HepG2 (cell line): ENCODE results near the gene BRCA1. TPM values are rescaled to one million over a fixed set of nuclear protein-coding genes. Genes with fewer than 3 reads are reported as not detected.

Source experiments
- ATAC-seq: fragments of 200-7000 bp; cut with Tn5 transposase; 3 replicates; pipeline ENCODE4 v1.9.1; 2020; ENCODE audit warnings: mild to moderate bottlenecking, moderate library complexity
- BruUV-seq: library from RNA; stranded (reverse); fragments of 400-500 nt; replicated peaks from 2 replicates; lab custom pipeline; 2021; lab: Mats Ljungman, UMichigan
- CTCF ChIA-PET: fragments of 300-600 bp; formaldehyde crosslinking; extraction: SDS; loops from one replicate; lab custom pipeline; 2021; ENCODE audit warnings: low total read pairs, inconsistent platforms, low intra/inter-chr PET ratio; lab: Yijun Ruan, JAX
- POLR2A ChIA-PET: fragments of 350-600 bp; sonication (Branson Sonifier 250); formaldehyde crosslinking; loops from one replicate; lab custom pipeline; 2020; ENCODE audit warnings: antibody characterized with exemption, inconsistent platforms; lab: Yijun Ruan, JAX
- DNase-seq: peaks from one replicate; pipeline ENCODE4 v3.0.0-alpha.2; 2015; ENCODE audit warnings: low spot score
- FAIRE-seq: peaks from 3 replicates; lab custom pipeline; 2011; peaks lifted over from hg19 to GRCh38; lab: Jason Lieb, UNC
- H2AFZ ChIP-seq: one replicate; pipeline ENCODE4 v1.6.1; 2011; ENCODE audit warnings: low read length, inconsistent platforms
- H3K27ac ChIP-seq: fragments of 300-600 bp; 3 replicates; pipeline ENCODE4 v1.8.0; 2011; ENCODE audit warnings: mixed run types, mild to moderate bottlenecking, mixed read lengths, low read length, inconsistent platforms; ENCODE audit not compliant: insufficient read depth; ENCODE audit errors: extremely low read length
- H3K27me3 ChIP-seq, 2 experiments: fragments of 200-600 bp in 1 of 2; 2 replicates in 1 of 2; 3 replicates in 1 of 2; pipeline versions ENCODE4 v1.6.0 to v1.8.0; 2011; ENCODE audit warnings: low read length in 2 of 2, mild to moderate bottlenecking in 2 of 2, moderate library complexity in 2 of 2, inconsistent platforms in 1 of 2; ENCODE audit not compliant: insufficient read depth in 2 of 2, control insufficient read depth in 1 of 2
- H3K36me3 ChIP-seq, 2 experiments: fragments of 200-600 bp in 1 of 2; replicated peaks in 1 of 2; 2 replicates in 1 of 2; 3 replicates in 1 of 2; pipeline versions ENCODE4 v1.5.1 to v1.8.0; 2011; ENCODE audit warnings: low read length in 2 of 2, inconsistent platforms in 1 of 2; ENCODE audit not compliant: insufficient read depth in 2 of 2, control insufficient read depth in 1 of 2
- H3K4me1 ChIP-seq: 2 replicates; pipeline ENCODE4 v1.5.1; 2012; ENCODE audit warnings: low read length, inconsistent platforms; ENCODE audit not compliant: insufficient read depth
- H3K4me2 ChIP-seq: 2 replicates; pipeline ENCODE4 v1.6.0; 2011; ENCODE audit warnings: low read depth, low read length, inconsistent platforms
- H3K4me3 ChIP-seq, 3 experiments: fragments of 200-600 bp in 1 of 3; sonication (generic), shearing (Covaris generic) in 1 of 3; replicated peaks in 1 of 3; 2 replicates each; pipeline ENCODE4 v1.5.1; 2011 to 2016; ENCODE audit warnings: low read length in 3 of 3, inconsistent platforms in 2 of 3, low read depth in 2 of 3, mild to moderate bottlenecking in 2 of 3, control low read depth in 1 of 3, mixed read lengths in 1 of 3; ENCODE audit not compliant: insufficient read depth in 1 of 3
- H3K79me2 ChIP-seq: one replicate; pipeline ENCODE4 v1.6.1; 2011; ENCODE audit warnings: low read length, inconsistent platforms; ENCODE audit not compliant: insufficient read depth
- H3K9ac ChIP-seq: 2 replicates; pipeline ENCODE4 v1.6.0; 2011; ENCODE audit warnings: mild to moderate bottlenecking, low read depth, low read length, inconsistent platforms; ENCODE audit not compliant: insufficient read depth
- H3K9me3 ChIP-seq: 2 replicates; pipeline ENCODE4 v1.5.1; 2012; ENCODE audit warnings: mild to moderate bottlenecking, low read length
- H4K20me1 ChIP-seq: 2 replicates; pipeline ENCODE4 v1.6.0; 2011; ENCODE audit warnings: inconsistent platforms, mild to moderate bottlenecking, low read length, moderate library complexity; ENCODE audit not compliant: insufficient read depth
- AGO1 ChIP-seq: fragments of 200-400 bp; formaldehyde crosslinking; IDR thresholded peaks from 2 replicates; pipeline ENCODE4 v1.6.1; 2017; ENCODE audit warnings: mild to moderate bottlenecking, low read depth, low read length, moderate library complexity; ENCODE audit not compliant: poor library complexity, severe bottlenecking
- GMEB2 ChIP-seq: IDR thresholded peaks from 2 replicates; pipeline ENCODE4 v1.6.1; 2016; ENCODE audit warnings: missing biosample characterization, missing genetic modification reagents, low read depth
- TFDP2 ChIP-seq: sonication (generic); formaldehyde crosslinking; IDR thresholded peaks from 2 replicates; pipeline ENCODE4 v1.4.0; 2020; ENCODE audit warnings: missing genetic modification reagents
- WGBS: methylation state at CpG from one replicate; pipeline ENCODE4 v1.1.6; 2017; ENCODE audit warnings: low lambda C conversion rate; 5-methylcytosine and 5-hydroxymethylcytosine counted together
- in situ Hi-C: cut with HindIII; loops from 2 replicates; pipeline ENCODE4 v1.10.0; 2017; ENCODE audit warnings: low pct_unique_long_range_greater_than_20kb; ENCODE audit not compliant: extremely low pct_ligation_motif_present
- intact Hi-C: fragments of 100-400 bp; cut with micrococcal nuclease; formaldehyde crosslinking; loops from one replicate; pipeline ENCODE4 v1.10.0; 2022; ENCODE audit not compliant: unreplicated experiment
- polyA plus RNA-seq, 8 experiments: library from polyadenylated mRNA; depleted of rRNA in 3 of 8; stranded (reverse) in 7 of 8; unstranded in 1 of 8; fragments of >200 nt; fragmentation: Illumina TruSeq in 4 of 8; extraction: Trizol in 4 of 8; gene quantifications; 2 replicates each; pipeline versions ENCODE4 v1.2.1 to v1.2.3, GENCODE V29; 2011 to 2016; ENCODE audit warnings: low read depth in 4 of 8, missing spikeins in 1 of 8, mixed read lengths in 1 of 8; ENCODE audit not compliant: insufficient read depth in 1 of 8
- total RNA-seq, 5 experiments: library from RNA; depleted of rRNA; stranded (reverse); fragments of >200 nt; fragmentation: Illumina TruSeq; extraction: Trizol; gene quantifications; 2 replicates each; pipeline ENCODE4 v1.2.3, GENCODE V29; 2016; ENCODE audit warnings: low read depth in 1 of 5
- TF ChIP-seq, protein P1 (sequence below): sonication (generic); formaldehyde crosslinking; IDR thresholded peaks from 2 replicates; pipeline ENCODE4 v1.4.0; 2020; ENCODE audit warnings: missing genetic modification reagents

Gene BRCA1
- total and polyA plus RNA-seq, 2 of the 13 experiments (the other 11 are each of a cell fraction or from before 2014, with no cell fraction given), result 13.3 to 37.5 TPM

GRCh38 chr17:43104665-43105064, 20.5 kb downstream of the BRCA1 start:
- FAIRE-seq, result no peak
- intact Hi-C loops, result no loop called here

More at GRCh38 chr17:43104665-43105064, 20.5 kb downstream of the BRCA1 start:
- Histone ChIP-seq H3K79me2 (no peaks in the 10 kb centered on the region), H3K27ac (no peak overlapping the region), H3K4me1 (no peaks in the 10 kb centered on the region), H3K4me3 (no peak overlapping the region), H2AFZ (no peak overlapping the region), H3K9me3 (no peaks in the 10 kb centered on the region), H3K9ac (no peak overlapping the region), H4K20me1 (no peaks in the 10 kb centered on the region), H3K4me2 (no peak overlapping the region), H3K36me3 (peaks cover 4 to 42% of the 10 kb centered on the region in 2 experiments; a peak in 4 of 5 replicates), H3K27me3 (no peaks in the 10 kb centered on the region)
- POLR2A ChIA-PET, result no interaction called here
- WGBS, result 97% methylated on average over 3 of the region's 3 CpGs
- in situ Hi-C loops, result no loop called here
- no TSS peak for BruUV-seq
- DNase-seq, result no peak
- CTCF ChIA-PET, result no interaction called here
- ATAC-seq, result no peak
- TF ChIP-seq, protein P1, sequence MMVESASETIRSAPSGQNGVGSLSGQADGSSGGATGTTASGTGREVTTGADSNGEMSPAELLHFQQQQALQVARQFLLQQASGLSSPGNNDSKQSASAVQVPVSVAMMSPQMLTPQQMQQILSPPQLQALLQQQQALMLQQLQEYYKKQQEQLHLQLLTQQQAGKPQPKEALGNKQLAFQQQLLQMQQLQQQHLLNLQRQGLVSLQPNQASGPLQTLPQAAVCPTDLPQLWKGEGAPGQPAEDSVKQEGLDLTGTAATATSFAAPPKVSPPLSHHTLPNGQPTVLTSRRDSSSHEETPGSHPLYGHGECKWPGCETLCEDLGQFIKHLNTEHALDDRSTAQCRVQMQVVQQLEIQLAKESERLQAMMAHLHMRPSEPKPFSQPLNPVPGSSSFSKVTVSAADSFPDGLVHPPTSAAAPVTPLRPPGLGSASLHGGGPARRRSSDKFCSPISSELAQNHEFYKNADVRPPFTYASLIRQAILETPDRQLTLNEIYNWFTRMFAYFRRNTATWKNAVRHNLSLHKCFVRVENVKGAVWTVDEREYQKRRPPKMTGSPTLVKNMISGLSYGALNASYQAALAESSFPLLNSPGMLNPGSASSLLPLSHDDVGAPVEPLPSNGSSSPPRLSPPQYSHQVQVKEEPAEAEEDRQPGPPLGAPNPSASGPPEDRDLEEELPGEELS, result no peak
- no peak for TF ChIP-seq TFDP2 (CRISPR knock-in tag)
- TF ChIP-seq AGO1, result no peak
- no peak for TF ChIP-seq GMEB2 (CRISPR knock-in tag)
